HG02642 (cell line): ENCODE measurements around the gene POU3F2.
A peak's percentile ranks its signal among the peaks of the same experiment; 100 is the strongest.

Experiments
- ATAC-seq: cut with Tn5 transposase; IDR thresholded peaks from one replicate; pipeline ENCODE4 v1.9.1; 2021; ENCODE audit warnings: mild to moderate bottlenecking; ENCODE audit not compliant: unreplicated experiment, poor library complexity

The POU3F2 gene

GRCh38 chr6:98834060-98835031, at the start of gene POU3F2:
Gene POU3F2 (plus strand): TSS chr6:98834574. CDS start chr6:98834874, 300 bp downstream.
- peak; percentile 77 for ATAC-seq

GRCh38 chr6:98787435-98787834, 46.9 kb upstream of the POU3F2 start:
- no peak for ATAC-seq

GRCh38 chr6:98787961-98788360, 46.4 kb upstream of the POU3F2 start:
- ATAC-seq, result no peak

GRCh38 chr6:98794307-98794842, 40.0 kb upstream of the POU3F2 start:
- ATAC-seq, result no peak

- ATAC-seq, result no peak
Measured at GRCh38 chr6:98797217-98797994, 37.0 kb upstream of the POU3F2 start.

GRCh38 chr6:98800866-98801265, 33.5 kb upstream of the POU3F2 start:
- ATAC-seq, result no peak

- ATAC-seq, result no peak
Measured at GRCh38 chr6:98808541-98809210, 25.7 kb upstream of the POU3F2 start.

- ATAC-seq, result no peak
Measured at GRCh38 chr6:98812220-98812619, 22.2 kb upstream of the POU3F2 start.

- ATAC-seq, result no peak
Measured at GRCh38 chr6:98816799-98817198, 17.6 kb upstream of the POU3F2 start.

- no peak for ATAC-seq
Measured at GRCh38 chr6:98821756-98822405, 12.5 kb upstream of the POU3F2 start.

GRCh38 chr6:98823428-98824161, 10.8 kb upstream of the POU3F2 start:
- ATAC-seq, result no peak

GRCh38 chr6:98824162-98824901, 10.0 kb upstream of the POU3F2 start:
- no peak for ATAC-seq

GRCh38 chr6:98824902-98825599, 9.3 kb upstream of the POU3F2 start:
- ATAC-seq, result no peak

- ATAC-seq, result no peak
Measured at GRCh38 chr6:98825600-98826230, 8.7 kb upstream of the POU3F2 start.

GRCh38 chr6:98827295-98828159, 6.8 kb upstream of the POU3F2 start:
- ATAC-seq, result no peak

GRCh38 chr6:98828211-98828788, 6.1 kb upstream of the POU3F2 start:
- ATAC-seq, result no peak
